DMS153 treated with DMSO at 0.1 percent for 48 hours (cell line): Measurements from ENCODE around the gene ANKFN1.

Source experiments
- DNase-seq: peaks from one replicate; lab custom pipeline; 2025; ENCODE audit not compliant: unreplicated experiment; lab: John Stamatoyannopoulos, UW

Gene ANKFN1

GRCh38 chr17:56549501-56549900, 396.2 kb downstream of the ANKFN1 start:
- no peak for DNase-seq

DNA sequence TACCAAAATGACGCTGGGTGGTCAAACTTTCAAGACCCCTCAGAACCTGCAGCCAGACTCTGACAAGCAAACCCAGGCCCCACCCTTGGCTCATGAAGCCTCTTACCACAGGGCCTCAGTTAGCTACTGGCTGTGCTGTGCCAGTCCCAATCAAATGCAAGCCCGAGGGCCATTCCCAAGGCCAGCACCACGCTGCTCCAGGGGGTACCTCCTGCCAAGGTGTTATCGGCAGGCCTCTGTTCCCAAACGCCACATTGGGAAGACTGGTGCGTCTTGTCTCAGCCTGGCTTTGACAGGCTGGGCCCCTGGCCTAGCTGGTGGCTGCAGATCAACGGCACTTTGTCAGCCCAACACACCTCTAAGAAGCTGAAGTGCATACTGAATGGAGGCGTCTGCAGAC, 404.4 kb downstream of the ANKFN1 start:
- DNase-seq, result no peak

DNA sequence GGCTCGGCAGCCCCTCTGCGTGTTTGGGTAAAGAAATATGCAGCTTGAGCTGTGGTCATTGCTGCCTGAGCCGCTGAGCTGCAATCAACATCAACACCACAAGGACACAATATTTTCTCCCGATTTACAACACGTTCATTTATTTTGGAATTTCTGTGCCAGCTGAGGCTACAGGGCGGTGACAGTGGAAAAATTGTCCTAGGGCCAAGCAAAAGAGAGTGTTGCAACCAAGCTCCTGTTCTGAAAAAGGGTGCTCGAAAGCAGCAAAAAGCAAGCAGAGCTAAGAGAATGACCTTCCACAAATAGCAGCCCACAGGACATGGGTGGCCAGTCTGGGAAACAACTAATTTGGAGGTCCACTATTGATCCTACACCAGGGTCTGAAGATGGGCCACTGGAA, 404.8 kb downstream of the ANKFN1 start:
- DNase-seq, result no peak
